D721Med (cell line): ENCODE results near the gene CFAP221.

Experiments
- DNase-seq: peaks from one replicate; pipeline ENCODE4 v3.0.0; 2011; ENCODE audit warnings: low spot score; ENCODE audit not compliant: insufficient read length
- FAIRE-seq: peaks from 2 replicates; lab custom pipeline; 2011; peaks lifted over from hg19 to GRCh38; lab: Jason Lieb, UNC
- TF ChIP-seq, protein P1 (sequence below): IDR thresholded peaks from 2 replicates; pipeline ENCODE4 v1.5.1; 2012; ENCODE audit warnings: mild to moderate bottlenecking, control low read depth; ENCODE audit not compliant: insufficient read depth; ENCODE audit errors: missing control alignments

The CFAP221 gene

DNA sequence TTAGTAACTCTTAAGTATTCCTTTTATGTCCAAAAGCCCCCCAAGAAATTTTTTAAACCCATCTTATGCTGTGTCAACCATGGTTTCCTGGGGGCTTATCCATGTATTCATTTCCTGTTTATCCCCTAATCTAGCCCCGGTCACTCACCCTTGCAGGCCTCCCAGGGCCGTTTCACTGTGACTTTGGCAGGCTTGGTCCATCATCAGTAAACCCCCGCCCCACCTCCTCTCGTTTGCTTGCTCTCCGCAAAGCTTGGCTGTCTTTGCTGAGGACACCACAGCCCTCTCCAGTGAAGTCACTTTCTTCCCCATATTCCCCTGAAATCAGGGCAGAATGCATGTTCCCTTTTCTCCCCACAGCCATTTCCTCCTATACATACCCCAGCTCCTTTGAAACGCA is 127.5 kb downstream of the CFAP221 start:
- TF ChIP-seq, protein P1, sequence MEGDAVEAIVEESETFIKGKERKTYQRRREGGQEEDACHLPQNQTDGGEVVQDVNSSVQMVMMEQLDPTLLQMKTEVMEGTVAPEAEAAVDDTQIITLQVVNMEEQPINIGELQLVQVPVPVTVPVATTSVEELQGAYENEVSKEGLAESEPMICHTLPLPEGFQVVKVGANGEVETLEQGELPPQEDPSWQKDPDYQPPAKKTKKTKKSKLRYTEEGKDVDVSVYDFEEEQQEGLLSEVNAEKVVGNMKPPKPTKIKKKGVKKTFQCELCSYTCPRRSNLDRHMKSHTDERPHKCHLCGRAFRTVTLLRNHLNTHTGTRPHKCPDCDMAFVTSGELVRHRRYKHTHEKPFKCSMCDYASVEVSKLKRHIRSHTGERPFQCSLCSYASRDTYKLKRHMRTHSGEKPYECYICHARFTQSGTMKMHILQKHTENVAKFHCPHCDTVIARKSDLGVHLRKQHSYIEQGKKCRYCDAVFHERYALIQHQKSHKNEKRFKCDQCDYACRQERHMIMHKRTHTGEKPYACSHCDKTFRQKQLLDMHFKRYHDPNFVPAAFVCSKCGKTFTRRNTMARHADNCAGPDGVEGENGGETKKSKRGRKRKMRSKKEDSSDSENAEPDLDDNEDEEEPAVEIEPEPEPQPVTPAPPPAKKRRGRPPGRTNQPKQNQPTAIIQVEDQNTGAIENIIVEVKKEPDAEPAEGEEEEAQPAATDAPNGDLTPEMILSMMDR, result no peak
- no peak for DNase-seq
- FAIRE-seq, result no peak

DNA sequence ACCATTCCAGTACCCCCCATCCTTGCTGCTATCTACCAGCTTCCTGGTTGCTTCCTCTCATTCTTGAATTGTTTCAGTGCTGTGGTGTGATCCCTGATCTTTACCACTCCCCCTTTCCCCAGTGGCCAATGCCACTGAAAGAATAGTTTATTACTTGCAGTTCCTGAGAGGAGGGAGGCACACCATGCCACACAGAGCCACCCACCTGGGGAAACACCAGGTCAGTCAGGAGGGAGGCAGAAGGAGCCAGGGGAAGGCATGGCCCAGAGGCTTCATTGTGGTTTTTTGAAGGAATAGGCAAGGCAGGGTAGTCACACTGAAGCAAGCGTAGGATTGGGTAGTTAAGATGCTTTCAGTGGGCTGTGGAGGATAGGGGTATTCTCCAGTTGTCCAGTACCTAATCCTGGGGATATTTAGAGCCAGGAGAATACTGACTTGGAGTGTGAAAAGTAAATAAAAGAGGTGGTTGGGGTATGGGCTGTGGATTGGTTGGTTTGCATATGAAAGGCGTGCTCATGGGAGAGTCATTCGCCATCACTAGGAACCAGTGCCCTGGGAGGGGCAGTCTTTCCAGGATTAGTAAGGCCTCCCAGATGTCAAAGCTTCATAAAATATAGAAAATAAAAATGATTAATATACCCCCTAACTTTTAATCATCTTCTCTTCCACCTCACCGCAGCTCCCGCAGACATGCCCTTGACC is 128.1 kb downstream of the CFAP221 start:
- no peak for FAIRE-seq

DNA sequence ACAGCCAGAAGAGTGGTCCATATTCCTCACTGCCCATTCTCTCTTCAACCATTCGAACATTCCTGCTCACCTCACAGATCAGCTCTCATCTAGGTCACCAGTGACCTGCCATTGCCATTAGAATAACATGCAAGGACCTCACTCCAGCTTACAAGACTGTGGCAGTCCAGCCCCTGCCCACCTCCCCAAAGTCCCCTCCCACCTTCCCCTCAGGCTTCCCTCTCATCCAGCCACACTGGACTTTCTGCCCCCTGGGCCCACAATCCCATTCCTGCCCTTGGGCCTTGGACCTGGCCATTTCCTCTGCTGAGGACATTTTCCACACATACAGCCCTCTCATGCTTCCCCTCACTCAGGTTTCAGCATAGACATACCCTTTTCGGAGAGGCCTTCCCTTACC is 129.5 kb downstream of the CFAP221 start:
- FAIRE-seq (no peak), DNase-seq (no peak)
- TF ChIP-seq, protein P1, result no peak

More for the DNA sequence above, 128.1 kb downstream of the CFAP221 start:
- TF ChIP-seq, protein P1, result no peak
- DNase-seq, result no peak

DNA sequence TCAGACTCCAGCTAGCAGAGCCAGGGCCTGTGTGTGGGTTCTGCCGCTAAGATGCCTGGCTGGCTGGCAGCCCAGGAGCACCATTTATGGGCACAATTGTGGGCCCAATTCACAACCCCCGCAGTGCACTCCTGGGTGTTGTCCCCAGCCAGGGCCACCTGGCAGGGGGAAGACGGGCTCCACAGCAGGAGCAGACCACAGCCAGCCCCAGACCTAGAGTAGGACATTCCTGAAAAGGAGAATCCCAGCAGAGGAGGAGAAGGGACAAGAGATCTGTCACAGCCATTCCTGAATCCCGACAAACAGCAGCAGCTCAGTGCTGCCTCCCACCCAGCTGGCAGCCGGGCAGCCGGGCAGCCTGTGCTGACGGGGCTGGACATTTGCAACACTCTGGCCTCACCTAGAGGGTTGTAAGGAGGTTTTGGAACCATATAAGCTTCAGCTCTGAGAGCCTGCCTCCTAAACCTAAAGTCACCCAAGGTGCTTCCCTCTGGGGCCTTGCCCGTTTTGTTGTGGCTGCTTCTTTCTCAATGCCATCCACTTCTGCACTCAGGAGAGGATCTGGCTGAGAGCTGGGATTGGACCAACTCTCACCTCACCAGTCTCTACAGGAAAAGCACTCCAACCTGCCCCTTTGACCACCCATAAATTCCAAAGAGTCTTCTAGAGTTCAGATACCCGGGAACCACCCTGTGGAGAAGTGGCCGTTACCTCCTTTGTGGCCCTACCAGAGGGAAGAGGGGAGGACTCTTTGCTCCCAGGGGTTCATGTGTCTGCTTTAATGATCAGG is 130.7 kb downstream of the CFAP221 start:
- FAIRE-seq, result no peak
- TF ChIP-seq, protein P1, result no peak

DNA sequence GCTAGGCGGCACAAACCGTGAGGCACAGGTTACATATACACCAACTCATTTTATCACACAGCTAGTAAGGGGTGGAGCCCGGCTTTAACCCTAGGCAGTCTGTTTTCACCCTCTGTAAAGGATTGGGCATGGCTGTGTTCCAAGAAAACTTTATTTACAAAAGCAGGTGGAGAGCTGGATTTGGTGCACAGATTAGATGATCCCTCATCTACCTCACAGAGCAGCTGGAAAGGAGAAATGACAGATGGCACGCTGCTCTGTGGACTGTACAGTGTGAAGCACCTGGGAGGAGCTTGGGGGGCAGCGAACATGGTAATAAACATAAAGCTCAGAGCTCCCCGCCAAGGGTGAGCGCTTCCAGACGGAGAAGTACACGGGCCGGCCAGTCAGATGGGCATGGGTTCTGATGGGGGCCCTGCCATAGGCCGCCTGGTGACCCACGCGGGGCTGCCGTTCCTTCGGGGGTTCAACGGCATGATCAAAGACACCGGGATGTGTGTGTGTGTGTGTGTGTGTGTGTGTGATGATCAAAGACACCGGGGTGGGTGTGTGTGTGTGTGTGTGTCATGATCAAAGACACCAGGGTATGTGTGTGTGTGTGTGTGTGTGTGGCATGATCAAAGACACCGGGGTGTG is 133.9 kb downstream of the CFAP221 start:
- TF ChIP-seq, protein P1, result no peak
- FAIRE-seq, result peak; percentile 80
- no peak for DNase-seq

More for the DNA sequence above, 130.7 kb downstream of the CFAP221 start:
- no peak for DNase-seq

DNA sequence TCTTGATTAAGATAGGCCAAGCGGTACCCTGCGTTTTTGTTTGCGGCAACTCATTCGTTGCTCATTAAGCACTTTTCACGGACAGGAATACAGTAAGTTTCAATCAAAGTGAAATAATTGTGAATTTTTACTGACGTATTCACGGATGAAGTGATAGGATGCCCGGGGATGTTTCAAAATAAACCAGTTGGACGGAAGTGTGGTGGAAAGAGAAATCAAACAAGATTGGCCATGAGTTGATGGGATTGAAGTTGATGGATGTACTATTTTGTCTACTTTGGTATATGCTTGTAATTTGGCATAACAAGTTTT is 135.2 kb downstream of the CFAP221 start:
- FAIRE-seq (no peak), DNase-seq (no peak)
- TF ChIP-seq, protein P1, result no peak
